Heart left ventricle (tissue), 13 donors: ENCODE data around the gene NSMF.

Experiments
- CTCF ChIP-seq, 12 donors: fragments of 200-600 bp; sonication (generic) in 4 of 12; IDR thresholded peaks; one replicate each; pipeline versions ENCODE4 v1.5.0 to v1.8.0; 2018 to 2022; ENCODE audit warnings: antibody characterized with exemption in 12 of 12, mild to moderate bottlenecking in 5 of 12
- POLR2A ChIP-seq, 2 donors: fragments of 450-650 bp; IDR thresholded peaks; one replicate each; pipeline ENCODE4 v1.6.1; 2017; ENCODE audit warnings: antibody characterized with exemption in 2 of 2, mild to moderate bottlenecking in 2 of 2, moderate library complexity in 2 of 2
- donor health status: ischemic (EF 13 %, LVEDD 7.1; RV severe dilation, severe dysfunction).
- donor health status: DM: no; HTN: yes; CAD: no.
- donor health status: DM: no; HTN: no; CAD: no.
- donor health status: ischemic (EF 25% LVEDD 6.9; RV normal size, moderate dysfunction).
- donor health status: ischemic (EF 25% LVEDD 5.7; RV mildly dilated, moderate dysfunction).
- donor health status: ischemic (EF 35%, LVEDD 5.7; RV mildly dilated, moderate dysfunction).
- donor health status: nonischemic (EF 11% LVEDD 7.7; RV severe dilation, severe dysfunction).
- donor health status: DM: yes; HTN: yes; CAD: no.
- donor health status: PGD.
- donor health status: ischemic (EF 29% LVEDD 5.4; RV normal size, mild dysfunction).
- donor health status: nonischemic (EF 23%, LVEDD 6.1; RV moderate dilation, normal function).

GRCh38 chr9:137482094-137482781 is 23.1 kb upstream of the NSMF start:
- TF ChIP-seq CTCF (IDR thresholded peaks at IDR 0.05) (no peak), POLR2A (IDR thresholded peaks at IDR 0.05) (no peak)
